OCI-LY7 (cell line): ENCODE data around the gene BAAT. TPM values are rescaled to one million over a fixed set of nuclear protein-coding genes. Genes with fewer than 3 reads are reported as not detected.

Experiments
- BruUV-seq: library from RNA; stranded (reverse); fragments of 400-500 nt; replicated peaks from 2 replicates; lab custom pipeline; 2021; lab: Mats Ljungman, UMichigan
- CTCF ChIA-PET: fragments of 300-600 bp; sonication (Branson Sonifier 250); formaldehyde crosslinking; loops from one replicate; lab custom pipeline; 2022; ENCODE audit warnings: antibody characterized with exemption; ENCODE audit not compliant: unreplicated experiment; lab: Charles Lee
- POLR2A ChIA-PET: fragments of 300-600 bp; sonication (Branson Sonifier 250); formaldehyde crosslinking; loops from one replicate; lab custom pipeline; 2022; ENCODE audit warnings: antibody characterized with exemption; lab: Charles Lee
- DNase-seq: peaks from one replicate; pipeline ENCODE4 v3.0.0-alpha.2; 2015; ENCODE audit warnings: low spot score
- H2AFZ ChIP-seq: fragments of 200-600 bp; sonication (generic), shearing (Covaris generic); 2 replicates; pipeline ENCODE4 v1.6.1; 2014; ENCODE audit warnings: mild to moderate bottlenecking, antibody characterized with exemption, low read length, moderate library complexity
- H3K27ac ChIP-seq: fragments of 200-600 bp; sonication (generic); 2 replicates; pipeline ENCODE4 v1.5.1; 2014; ENCODE audit warnings: mixed run types, low read depth, mild to moderate bottlenecking, moderate library complexity, low read length, inconsistent platforms; ENCODE audit not compliant: poor library complexity, severe bottlenecking
- H3K36me3 ChIP-seq: fragments of 200-600 bp; sonication (generic); 2 replicates; pipeline ENCODE4 v1.6.1; 2014; ENCODE audit warnings: mild to moderate bottlenecking, antibody characterized with exemption, low read length, moderate library complexity, mixed read lengths; ENCODE audit not compliant: insufficient read depth
- H3K4me1 ChIP-seq: fragments of 200-600 bp; sonication (generic); 2 replicates; pipeline ENCODE4 v1.5.1; 2014; ENCODE audit warnings: mild to moderate bottlenecking, low read length; ENCODE audit not compliant: insufficient read depth, poor library complexity, severe bottlenecking
- H3K4me2 ChIP-seq: fragments of 200-600 bp; sonication (generic); 2 replicates; pipeline ENCODE4 v1.6.1; 2014; ENCODE audit warnings: mild to moderate bottlenecking, low read length
- H3K4me3 ChIP-seq: fragments of 200-600 bp; sonication (generic); 2 replicates; pipeline ENCODE4 v1.5.1; 2014; ENCODE audit warnings: mild to moderate bottlenecking, low read depth, low read length; ENCODE audit not compliant: poor library complexity, severe bottlenecking
- H3K79me2 ChIP-seq: fragments of 200-600 bp; sonication (generic); 2 replicates; pipeline ENCODE4 v1.6.1; 2016; ENCODE audit warnings: low read depth, mild to moderate bottlenecking, low read length, moderate library complexity, mixed read lengths; ENCODE audit not compliant: insufficient read depth
- H3K9me2 ChIP-seq: fragments of 200-600 bp; sonication (generic); 2 replicates; pipeline ENCODE4 v1.6.1; 2016; ENCODE audit warnings: mild to moderate bottlenecking, low read length, mixed read lengths; ENCODE audit not compliant: insufficient read depth
- H3K9me3 ChIP-seq: fragments of 200-600 bp; sonication (generic); 2 replicates; pipeline ENCODE4 v1.6.1; 2014; ENCODE audit warnings: mild to moderate bottlenecking, mixed run types, low read length, mixed read lengths
- H4K20me1 ChIP-seq: fragments of 200-600 bp; sonication (generic); 2 replicates; pipeline ENCODE4 v1.6.1; 2014; ENCODE audit warnings: mild to moderate bottlenecking, antibody characterized with exemption, low read length, moderate library complexity, mixed read lengths; ENCODE audit not compliant: insufficient read depth
- CTCF ChIP-seq: fragments of 200-600 bp; sonication (generic); conservative IDR thresholded peaks from 2 replicates; pipeline ENCODE4 v1.5.1; 2014; ENCODE audit warnings: mild to moderate bottlenecking, antibody characterized with exemption, low read length, moderate library complexity, mixed read lengths
- EZH2phosphoT487 ChIP-seq: fragments of 200-600 bp; sonication (generic); IDR thresholded peaks from 2 replicates; pipeline ENCODE4 v1.6.1; 2018; ENCODE audit warnings: low read depth, borderline replicate concordance, mild to moderate bottlenecking, mixed run types, antibody characterized with exemption, low read length, moderate library complexity, mixed read lengths
- intact Hi-C: fragments of 100-400 bp; cut with micrococcal nuclease; formaldehyde crosslinking; loops from one replicate; pipeline ENCODE4 v1.10.0; 2022; ENCODE audit not compliant: unreplicated experiment
- total RNA-seq, 2 experiments: library from RNA; depleted of rRNA in 1 of 2; stranded (reverse); fragments of >200 nt in 1 of 2; shearing (Covaris generic) in 1 of 2; gene quantifications; 2 replicates each; pipeline ENCODE4 v1.2.3, GENCODE V29; 2014 to 2022

The BAAT gene
- total RNA-seq, 2 experiments from 2014 or later = 0.13 TPM; not detected in 1

GRCh38 chr9:101417977-101418376, 33.2 kb upstream of the BAAT start:
- Histone ChIP-seq H3K79me2 (no peaks in the 10 kb centered on the region), H3K9me3 (no peaks in the 10 kb centered on the region), H3K4me1 (no peaks in the 10 kb centered on the region), H2AFZ (no peak overlapping the region), H3K36me3 (no peaks in the 10 kb centered on the region), H3K4me2 (no peak overlapping the region), H3K4me3 (no peak overlapping the region), H3K27ac (no peak overlapping the region), H3K9me2 (no peaks in the 10 kb centered on the region), H4K20me1 (no peaks in the 10 kb centered on the region)
- ChIA-PET CTCF (no interaction called here), POLR2A (no interaction called here)
- no TSS peak for BruUV-seq
- intact Hi-C loops = no loop called here
- DNase-seq = no peak
- no peak for TF ChIP-seq CTCF
- TF ChIP-seq EZH2phosphoT487 = no peak

- H3K27ac ChIP-seq = no peak overlapping the region
- H3K79me2 ChIP-seq = no peaks in the 10 kb centered on the region
- H3K36me3 ChIP-seq = no peaks in the 10 kb centered on the region
- DNase-seq = no peak
- no peak overlapping the region for H2AFZ ChIP-seq
- no peak for TF ChIP-seq EZH2phosphoT487
- no peak for TF ChIP-seq CTCF
- ChIA-PET CTCF (no interaction called here), POLR2A (interaction anchor here (0.6 kb wide), 1 partner anchor 37 kb away, joined by 3 read pairs; no protein-coding TSS in a partner anchor)
- intact Hi-C loops = no loop called here
- no peaks in the 10 kb centered on the region for H4K20me1 ChIP-seq
- H3K9me3 ChIP-seq = no peaks in the 10 kb centered on the region
- no TSS peak for BruUV-seq
- H3K9me2 ChIP-seq = no peaks in the 10 kb centered on the region
- H3K4me3 ChIP-seq = no peak overlapping the region
- H3K4me1 ChIP-seq = no peaks in the 10 kb centered on the region
- H3K4me2 ChIP-seq = no peak overlapping the region
These were observed 32.6 kb upstream of the BAAT start for GRCh38 chr9:101417389-101417788.

- Histone ChIP-seq H4K20me1 (no peaks in the 10 kb centered on the region), H3K79me2 (no peaks in the 10 kb centered on the region), H3K4me3 (no peak overlapping the region), H2AFZ (no peak overlapping the region), H3K27ac (no peak overlapping the region), H3K4me1 (no peaks in the 10 kb centered on the region), H3K36me3 (0 out of 2 replicates have a peak, but pooled peaks cover under 1% of the 10 kb centered on the region), H3K9me3 (no peaks in the 10 kb centered on the region), H3K9me2 (no peaks in the 10 kb centered on the region), H3K4me2 (no peak overlapping the region)
- DNase-seq = no peak
- no peak for TF ChIP-seq EZH2phosphoT487
- no peak for TF ChIP-seq CTCF
- BruUV-seq = no TSS peak
- ChIA-PET POLR2A (no interaction called here), CTCF (no interaction called here)
- intact Hi-C loops = no loop called here
These were observed 30.8 kb upstream of the BAAT start for GRCh38 chr9:101415578-101415977.
